Right lobe of liver (tissue), 6 donors: Measurements from ENCODE around the gene PDCD7. TPM values are rescaled to one million over a fixed set of nuclear protein-coding genes. Genes with fewer than 3 reads are reported as not detected.
A peak's percentile ranks its signal among the peaks of the same experiment; 100 is the strongest.
"Not testable (repeated sequence)": the region's sequence is repeated elsewhere in the genome, so short reads cannot be mapped to it uniquely, and the experiment has no call there.

ENCODE experiments used
- ATAC-seq, 4 donors: fragments of 200-7000 bp; cut with Tn5 transposase; one replicate each; pipeline ENCODE4 v1.9.1; 2020; ENCODE audit warnings: mild to moderate bottlenecking in 4 of 4, moderate library complexity in 4 of 4
- DNase-seq, 3 donors: peaks; one replicate each; pipeline ENCODE4 v3.0.0-alpha.2; 2020
- H3K27ac ChIP-seq, 3 donors: fragments of 200-600 bp; one replicate each; pipeline ENCODE4 v1.8.0; 2022
- H3K27me3 ChIP-seq, 2 donors: fragments of 200-600 bp; one replicate each; pipeline ENCODE4 v1.8.0; 2022
- H3K36me3 ChIP-seq, 4 donors: fragments of 200-600 bp; sonication (generic) in 1 of 4; one replicate each; pipeline versions ENCODE4 v1.5.1 to v1.8.0; 2017 to 2022; ENCODE audit warnings: control low read depth in 1 of 4
- H3K4me1 ChIP-seq, 4 donors: fragments of 200-600 bp; sonication (generic) in 1 of 4; one replicate each; pipeline versions ENCODE4 v1.5.1 to v1.8.0; 2017 to 2022; ENCODE audit warnings: control low read depth in 1 of 4
- H3K4me3 ChIP-seq, 3 donors: fragments of 200-600 bp; one replicate each; pipeline ENCODE4 v1.8.0; 2022
- H3K9me3 ChIP-seq, 4 donors: fragments of 200-600 bp; sonication (generic) in 1 of 4; one replicate each; pipeline versions ENCODE4 v1.5.1 to v1.8.0; 2017 to 2022; ENCODE audit warnings: control low read depth in 1 of 4
- CTCF ChIP-seq, 4 donors: fragments of 200-600 bp in 3 of 4; fragments of 450-650 bp in 1 of 4; IDR thresholded peaks; one replicate each; pipeline versions ENCODE4 v1.5.1 to v1.8.0; 2016 to 2022; ENCODE audit warnings: antibody characterized with exemption in 4 of 4, mild to moderate bottlenecking in 2 of 4
- POLR2A ChIP-seq: fragments of 450-650 bp; IDR thresholded peaks from one replicate; pipeline ENCODE4 v1.6.1; 2017; ENCODE audit warnings: antibody characterized with exemption, mild to moderate bottlenecking
- WGBS: methylation state at CpG from one replicate; pipeline ENCODE4 v1.1.6; 2018; ENCODE audit warnings: low coverage, low lambda C conversion rate; ENCODE audit not compliant: insufficient coverage; ENCODE audit errors: missing lambda C conversion rate; 5-methylcytosine and 5-hydroxymethylcytosine counted together
- intact Hi-C, 2 donors: fragments of 100-400 bp; cut with DNase I; formaldehyde crosslinking; loops; one replicate each; pipeline versions ENCODE4 v1.11.2 to v1.14.1; 2022
- total RNA-seq, 6 experiments: library from RNA; depleted of rRNA in 2 of 6; stranded (reverse); fragments of >200 nt in 2 of 6; fragmentation: NEBNext Ultra II Directional in 3 of 6; extraction: Animal tissue kit (Norgen Biotek cat#: 25700) in 3 of 6; gene quantifications; one replicate each; pipeline versions ENCODE4 v1.1.0 to v1.2.4, GENCODE V29; 2016 to 2023
- donor health status: DM: no; HTN: yes; CAD: no.
- donor health status: DM: no; HTN: no; CAD: no.
- donor health status: DM: no; HTN: no; CAD: no.
- donor health status: DM: no; HTN: yes; CAD: no.
- donor health status: DM: no; HTN: yes; CAD: no.

PDCD7 gene
- total RNA-seq, 6 experiments from 2014 or later: 6.3 to 12.2 (median 9.1) TPM

GRCh38 chr15:65102912-65103311 lies 30.7 kb downstream of the PDCD7 start:
- peaks cover 0 to 36% (median 9%) of the 10 kb centered on the region in 4 donors for H3K36me3 ChIP-seq
- no peaks in the 10 kb centered on the region for H3K9me3 ChIP-seq
- no peak overlapping the region for H3K27ac ChIP-seq
- no peak overlapping the region for H3K4me3 ChIP-seq
- H3K27me3 ChIP-seq: no peaks in the 10 kb centered on the region
- 94% methylated on average over 3 of the region's 3 CpGs for WGBS
- H3K4me1 ChIP-seq: no peaks in the 10 kb centered on the region
- ATAC-seq: no peak
- intact Hi-C loops: loop anchor here in 1 of 2 donors (5.0 kb wide), 2 partner anchors 51 to 71 kb away; no protein-coding TSS in a partner anchor
- TF ChIP-seq POLR2A (no peak), CTCF (IDR thresholded peaks at IDR 0.05) (no peak)
- DNase-seq: no peak

- no peaks in the 10 kb centered on the region for H3K9me3 ChIP-seq
- no peak for DNase-seq
- TF ChIP-seq CTCF (IDR thresholded peaks at IDR 0.05) (no peak), POLR2A (no peak)
- H3K4me3 ChIP-seq: no peak overlapping the region
- H3K4me1 ChIP-seq: no peaks in the 10 kb centered on the region
- no peaks in the 10 kb centered on the region for H3K27me3 ChIP-seq
- peaks cover 0 to 36% (median 11%) of the 10 kb centered on the region in 4 donors for H3K36me3 ChIP-seq
- intact Hi-C loops: loop anchor here in 1 of 2 donors (5.0 kb wide), 2 partner anchors 50 to 70 kb away; no protein-coding TSS in a partner anchor
- peak in 3 of 4 donors; percentile 12 to 19 (median 13) for ATAC-seq
- H3K27ac ChIP-seq: no peak overlapping the region
- WGBS: 69% methylated on average over 5 of the region's 75 CpGs
Observed at GRCh38 chr15:65101891-65102708, 31.5 kb downstream of the PDCD7 start.

GRCh38 chr15:65101411-65101890 lies 32.2 kb downstream of the PDCD7 start:
- Histone ChIP-seq H3K36me3 (peaks cover 0 to 36% (median 11%) of the 10 kb centered on the region in 4 donors), H3K4me1 (no peaks in the 10 kb centered on the region)
- intact Hi-C loops: loop anchor here in 1 of 2 donors (5.0 kb wide), 2 partner anchors 49 to 69 kb away; no protein-coding TSS in a partner anchor

GRCh38 chr15:65100442-65100841 lies 33.2 kb downstream of the PDCD7 start:
- WGBS: 40% methylated on average over 1 of the region's 7 CpGs
- Histone ChIP-seq H3K4me3 (no peak overlapping the region), H3K36me3 (peaks cover 0 to 28% (median 11%) of the 10 kb centered on the region in 4 donors), H3K9me3 (no peaks in the 10 kb centered on the region), H3K27ac (no peak overlapping the region), H3K4me1 (peaks cover 0 to 6% (median 2%) of the 10 kb centered on the region in 4 donors), H3K27me3 (no peaks in the 10 kb centered on the region)
- DNase-seq (no peak), ATAC-seq (no peak)
- intact Hi-C loops: loop anchor here in 1 of 2 donors (5.0 kb wide), 2 partner anchors 48 to 68 kb away; no protein-coding TSS in a partner anchor
- TF ChIP-seq POLR2A: no peak
- no peak for TF ChIP-seq CTCF (IDR thresholded peaks at IDR 0.05)

More at GRCh38 chr15:65101411-65101890, 32.2 kb downstream of the PDCD7 start:
- TF ChIP-seq POLR2A (no peak), CTCF (IDR thresholded peaks at IDR 0.05) (peak; percentile 74 to 88 (median 80))
- Histone ChIP-seq H3K27me3 (no peaks in the 10 kb centered on the region), H3K9me3 (no peaks in the 10 kb centered on the region), H3K4me3 (no peak overlapping the region), H3K27ac (no peak overlapping the region)
- DNase-seq (peak in 2 of 3 donors; percentile 67 to 77), ATAC-seq (peak; percentile 74 to 94 (median 82))
- 24% methylated on average over 9 of the region's 9 CpGs for WGBS

- Histone ChIP-seq H3K36me3 (peaks cover 0 to 28% (median 11%) of the 10 kb centered on the region in 4 donors), H3K4me1 (peaks cover 0 to 12% (median 5%) of the 10 kb centered on the region in 4 donors)
- H3K27ac ChIP-seq, H3K9me3 ChIP-seq, H3K27me3 ChIP-seq, DNase-seq, ATAC-seq, H3K4me3 ChIP-seq: not testable (repeated sequence)
- WGBS: 89% methylated on average over 10 of the region's 10 CpGs
- intact Hi-C loops: loop anchor here (5.0 kb wide), 2 partner anchors 48 to 68 kb away; no protein-coding TSS in a partner anchor
Observed at GRCh38 chr15:65099801-65100200, 33.8 kb downstream of the PDCD7 start.
